ENCODE data around the gene RANBP3.
A peak's percentile ranks its signal among the peaks of the same experiment; 100 is the strongest.

The RANBP3 gene

GRCh38 chr19:5870986-5871394, 107.0 kb downstream of the RANBP3 start:
- TF ChIP-seq ZNF223 (tag by site-specific recombination; IDR thresholded peaks at IDR 0.05) (no peak), ZNF202 (tag by site-specific recombination; IDR thresholded peaks at IDR 0.05; ENCODE audit: borderline replicate concordance) (no peak), ZNF423 (tag by site-specific recombination; IDR thresholded peaks at IDR 0.05) (no peak), ZNF658 (tag by site-specific recombination; IDR thresholded peaks at IDR 0.05) (no peak), ZNF626 (tag by site-specific recombination; IDR thresholded peaks at IDR 0.05) (no peak), ZNF561 (tag by site-specific recombination; IDR thresholded peaks at IDR 0.05; ENCODE audit: borderline replicate concordance) (no peak), ZSCAN16 (tag by site-specific recombination; IDR thresholded peaks at IDR 0.05) (no peak), HOXC10 (CRISPR knock-in tag; IDR thresholded peaks at IDR 0.05) (no peak), ZNF830 (tag by site-specific recombination; IDR thresholded peaks at IDR 0.05; ENCODE audit: low read depth) (no peak), ZNF311 (tag by site-specific recombination; IDR thresholded peaks at IDR 0.05; ENCODE audit: borderline replicate concordance) (no peak), BCL11B (tag by site-specific recombination; IDR thresholded peaks at IDR 0.05; ENCODE audit: low read depth) (no peak), ZNF548 (tag by site-specific recombination; IDR thresholded peaks at IDR 0.05) (no peak), ZNF692 (tag by site-specific recombination; IDR thresholded peaks at IDR 0.05) (no peak)
- Histone ChIP-seq H3K4me3 (ENCODE audit: low read depth, low read length) (no peak overlapping the region), H3K4me1 (ENCODE audit: control insufficient read depth, insufficient read depth, low read length) (no peaks in the 10 kb centered on the region), H3K27ac (ENCODE audit: extremely low read depth, low read depth, low read length) (no peak overlapping the region), H3K36me3 (ENCODE audit: control insufficient read depth in 2 of 2, insufficient read depth in 1 of 2, low read length in 2 of 2) (no peaks in the 10 kb centered on the region), H3K9me3 (ENCODE audit: control insufficient read depth, insufficient read depth, low read depth, low read length) (no peaks in the 10 kb centered on the region)
- ChIA-PET POLR2A (interaction anchor here (0.8 kb wide), 1 partner anchor 43 kb away, joined by 3 read pairs; no protein-coding TSS in a partner anchor), CTCF (interaction anchor here (0.6 to 0.7 kb wide), 2 partner anchors 29 to 242 kb away, joined by 3 read pairs; no protein-coding TSS in a partner anchor)

- H3K4me3 ChIP-seq (ENCODE audit: low read depth, low read length) = no peak overlapping the region
- POLR2A ChIA-PET = no interaction called here
- no peaks in the 10 kb centered on the region for H3K36me3 ChIP-seq (ENCODE audit: control insufficient read depth in 2 of 2, insufficient read depth in 1 of 2, low read length in 2 of 2)
- no peak overlapping the region for H3K27ac ChIP-seq (ENCODE audit: extremely low read depth, low read depth, low read length)
- H3K9me3 ChIP-seq (ENCODE audit: control insufficient read depth, insufficient read depth, low read depth, low read length) = no peaks in the 10 kb centered on the region
- CTCF ChIA-PET = no interaction called here
- H3K4me1 ChIP-seq (ENCODE audit: control insufficient read depth, insufficient read depth, low read length) = no peaks in the 10 kb centered on the region
- TF ChIP-seq ZNF843 (tag by site-specific recombination; IDR thresholded peaks at IDR 0.05) (no peak), ZNF350 (tag by site-specific recombination; IDR thresholded peaks at IDR 0.05) (no peak), ZSCAN4 (tag by site-specific recombination; IDR thresholded peaks at IDR 0.05) (no peak), ZNF146 (tag by site-specific recombination; IDR thresholded peaks at IDR 0.05) (no peak), ZFP3 (tag by site-specific recombination; IDR thresholded peaks at IDR 0.05; ENCODE audit: low read depth) (peak; percentile 96), ZNF266 (tag by site-specific recombination; IDR thresholded peaks at IDR 0.05; ENCODE audit: low read depth) (no peak), ZNF394 (tag by site-specific recombination; IDR thresholded peaks at IDR 0.05; ENCODE audit: borderline replicate concordance) (0 out of 2 replicates have a peak, but pooled peaks have one; percentile 34), MYNN (tag by site-specific recombination; IDR thresholded peaks at IDR 0.05; ENCODE audit: borderline replicate concordance) (no peak), ZNF670 (tag by site-specific recombination; IDR thresholded peaks at IDR 0.05; ENCODE audit: low read depth) (no peak), PATZ1 (tag by site-specific recombination; IDR thresholded peaks at IDR 0.05) (no peak), ZNF175 (tag by site-specific recombination; IDR thresholded peaks at IDR 0.05) (no peak), ZNF639 (tag by site-specific recombination; IDR thresholded peaks at IDR 0.05) (no peak), ZNF621 (tag by site-specific recombination; IDR thresholded peaks at IDR 0.05) (no peak), ZNF704 (tag by site-specific recombination; IDR thresholded peaks at IDR 0.05) (no peak)
Measured at GRCh38 chr19:5867201-5868136, 110.5 kb downstream of the RANBP3 start.
